NCI-H2196 (cell line): ENCODE results near the gene TUBE1.
A peak's percentile ranks its signal among the peaks of the same experiment; 100 is the strongest.

Source experiments
- DNase-seq: peaks from one replicate; lab custom pipeline; 2025; ENCODE audit not compliant: unreplicated experiment; lab: John Stamatoyannopoulos, UW

The TUBE1 gene

DNA sequence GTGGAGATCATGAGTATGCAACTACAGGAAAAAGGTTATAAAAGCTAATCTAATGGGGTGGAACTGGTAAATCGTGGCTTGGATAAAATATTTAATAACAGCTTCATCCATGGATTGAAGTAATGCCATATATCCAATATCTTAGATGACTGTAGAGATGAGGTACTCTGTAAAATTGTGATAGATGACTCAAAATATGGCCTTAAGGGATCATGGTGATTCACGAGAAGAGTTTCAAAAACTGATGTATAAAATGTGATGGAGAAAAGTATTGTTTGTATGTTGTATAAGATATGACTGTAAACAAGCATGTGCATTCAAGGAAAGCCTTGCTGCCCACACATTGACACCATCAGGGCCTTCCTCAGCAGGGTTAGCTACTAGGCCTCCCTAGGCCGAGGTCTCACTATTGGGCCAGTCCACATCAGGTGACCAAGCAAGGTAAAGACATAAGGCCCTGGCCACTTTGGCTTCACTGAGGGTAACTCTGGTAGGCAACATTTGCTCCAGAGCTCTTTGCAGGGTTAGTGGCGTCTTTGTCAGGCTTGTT, 51.1 kb downstream of the TUBE1 start:
- no peak for DNase-seq

DNA sequence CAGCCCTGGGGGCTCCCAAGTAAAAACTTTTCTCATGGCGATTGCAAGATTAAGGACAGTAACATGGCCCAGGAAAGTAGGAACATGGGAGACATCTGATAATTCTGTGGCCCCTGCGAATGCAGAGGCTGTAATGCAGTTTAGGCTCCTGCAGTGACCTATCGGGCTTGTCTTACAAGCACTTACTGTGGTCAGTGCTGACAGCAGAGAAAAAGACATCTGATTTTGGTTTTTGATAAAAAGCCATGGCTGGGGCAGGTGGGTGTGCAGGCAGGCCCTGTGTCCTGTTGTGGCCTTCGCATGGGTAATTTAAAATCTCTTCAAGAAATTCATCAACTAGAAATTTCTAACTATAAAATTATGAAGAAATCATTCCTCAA, 52.7 kb downstream of the TUBE1 start:
- DNase-seq, result no peak

DNA sequence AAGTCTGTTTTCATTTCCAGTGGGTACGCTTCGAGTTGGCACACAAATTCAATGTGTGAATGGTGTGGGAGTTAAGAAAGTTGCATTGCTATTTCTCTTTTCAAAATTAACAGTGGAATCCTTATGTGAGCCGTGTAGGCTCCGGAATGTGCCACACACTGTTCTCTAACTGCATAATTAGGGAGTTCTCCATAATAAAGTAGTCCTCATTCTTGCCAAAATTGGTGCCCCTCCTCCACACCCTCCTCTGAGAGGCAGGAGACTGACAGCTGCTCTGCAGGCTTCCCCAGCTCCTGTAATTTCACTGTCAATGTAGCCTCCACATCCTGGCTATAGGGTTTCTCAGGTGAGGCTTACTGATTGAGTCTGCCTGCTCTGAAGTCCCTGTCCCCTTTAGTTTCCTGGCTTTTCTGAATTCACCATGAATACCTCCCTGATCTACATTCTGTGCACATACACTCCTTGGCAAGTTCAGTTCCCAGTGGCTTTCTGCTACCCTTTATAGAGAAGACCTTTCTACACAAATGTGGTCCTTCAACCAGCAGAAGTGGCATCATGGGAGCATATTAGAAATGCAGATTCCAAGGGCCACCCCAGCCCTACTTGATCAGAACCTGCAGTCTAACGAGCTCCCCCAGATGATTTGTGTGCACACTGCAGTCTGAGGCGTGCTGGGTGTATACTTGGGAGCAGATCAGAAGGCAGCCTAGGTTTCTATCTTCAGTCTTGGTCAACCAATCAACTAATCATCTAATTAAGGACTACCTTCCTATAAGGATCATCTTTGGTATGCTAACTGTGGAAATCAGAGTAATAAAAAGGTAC, 53.3 kb downstream of the TUBE1 start:
- no peak for DNase-seq

DNA sequence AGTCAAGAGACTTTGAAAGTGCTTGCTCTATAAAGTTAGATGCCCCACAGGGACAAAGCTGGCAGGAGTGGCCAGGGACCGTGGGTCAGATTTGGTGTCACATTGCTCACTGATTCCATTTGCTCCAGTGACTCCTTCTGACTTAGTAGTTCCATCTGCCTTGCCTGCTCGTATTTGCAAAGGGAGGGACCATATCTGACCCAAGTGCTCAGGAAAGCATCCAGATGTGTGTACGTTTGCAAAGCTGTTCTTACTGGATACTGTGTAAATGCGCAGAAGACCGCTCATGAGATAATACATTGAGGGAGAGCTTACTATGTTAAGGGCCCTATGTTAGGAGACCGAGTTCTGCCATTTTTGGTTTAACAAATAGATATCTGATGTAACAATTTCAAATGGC, 54.6 kb downstream of the TUBE1 start:
- no peak for DNase-seq

DNA sequence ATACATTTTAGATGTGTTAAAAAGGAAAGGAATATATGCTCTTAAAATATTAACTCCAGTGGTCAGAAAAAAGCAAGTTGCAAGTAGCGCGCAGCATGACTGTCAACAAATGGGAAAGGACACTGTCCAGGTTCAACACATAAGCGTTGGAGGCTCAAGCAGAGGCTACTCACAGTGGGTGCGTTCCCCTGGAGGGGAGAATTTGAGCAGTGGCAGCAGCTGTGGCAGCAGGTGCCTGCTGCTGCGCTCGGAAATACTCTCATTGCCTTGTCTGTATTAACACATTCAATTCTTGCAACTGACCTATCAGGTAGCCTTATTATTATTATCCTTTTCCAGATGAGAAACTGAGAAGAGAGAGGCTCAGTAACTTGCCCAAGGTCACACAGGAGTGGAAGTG, 55.3 kb downstream of the TUBE1 start:
- no peak for DNase-seq

DNA sequence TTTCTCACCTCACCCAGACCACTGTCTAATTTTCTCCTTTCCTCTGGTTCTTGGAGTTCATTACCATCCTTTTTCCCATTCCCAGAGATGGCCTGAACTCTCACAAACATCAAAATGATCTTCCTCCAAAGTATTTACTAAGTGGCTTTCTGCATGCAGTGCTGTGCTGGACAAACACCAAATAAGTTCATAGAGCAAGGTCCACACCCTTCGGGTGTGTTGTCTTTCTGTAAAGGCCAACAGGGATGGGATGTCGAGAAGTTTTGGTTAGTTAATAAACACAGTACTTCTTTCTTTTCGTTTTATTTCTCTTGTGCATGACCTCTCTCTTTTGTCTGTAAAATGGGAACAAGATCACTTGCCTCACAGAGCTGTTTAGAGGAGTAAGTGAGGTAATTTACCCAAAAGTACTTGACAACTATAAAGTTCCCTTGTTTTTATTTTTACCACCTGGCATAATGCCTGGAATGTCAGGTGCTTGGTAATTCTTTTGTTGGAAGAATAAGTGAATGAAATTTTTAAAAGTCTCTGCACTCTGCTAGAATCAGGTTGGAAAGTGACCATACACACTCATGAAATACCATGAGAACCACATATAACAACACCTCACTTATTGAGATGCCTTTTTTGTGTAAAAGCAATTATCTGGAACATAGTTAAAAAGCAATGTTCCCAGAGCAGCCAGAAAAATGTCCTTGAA, 56.2 kb downstream of the TUBE1 start:
- DNase-seq, result peak; percentile 28

DNA sequence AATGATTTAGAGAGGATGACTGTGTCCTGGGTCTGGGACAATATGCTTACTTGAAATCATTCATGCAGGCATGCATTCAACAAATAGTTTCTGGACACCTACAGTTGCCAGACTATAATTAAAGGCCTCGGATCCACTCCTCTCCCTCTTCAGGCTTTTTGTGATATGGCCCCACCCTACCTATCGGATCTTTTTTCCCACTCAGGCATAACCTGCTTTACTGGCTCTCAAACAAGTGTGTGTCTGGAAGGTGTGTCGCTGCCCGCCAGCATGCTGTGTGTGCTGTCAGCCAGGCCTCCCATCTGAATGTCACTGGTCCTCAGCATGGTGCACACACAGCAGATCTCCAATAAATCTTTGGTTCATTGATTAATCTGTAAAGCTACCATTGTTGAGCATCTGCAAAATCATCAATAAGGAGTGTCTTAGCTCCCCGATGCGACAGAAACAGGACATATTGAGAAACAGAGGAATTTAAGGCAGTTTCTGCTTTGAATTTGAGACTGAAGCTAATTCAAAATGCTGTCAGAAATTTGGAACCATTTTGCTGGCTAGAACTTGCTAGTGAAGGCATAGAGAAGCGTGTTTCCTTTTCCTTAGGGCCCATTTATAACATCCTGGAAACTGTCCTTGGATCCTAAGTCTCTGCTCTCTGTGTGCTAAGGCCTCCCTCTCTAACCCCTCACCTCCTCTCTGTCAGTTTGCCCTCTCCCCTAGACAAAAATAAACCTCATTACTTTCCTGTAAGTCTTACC, 56.9 kb downstream of the TUBE1 start:
- DNase-seq, result no peak

DNA sequence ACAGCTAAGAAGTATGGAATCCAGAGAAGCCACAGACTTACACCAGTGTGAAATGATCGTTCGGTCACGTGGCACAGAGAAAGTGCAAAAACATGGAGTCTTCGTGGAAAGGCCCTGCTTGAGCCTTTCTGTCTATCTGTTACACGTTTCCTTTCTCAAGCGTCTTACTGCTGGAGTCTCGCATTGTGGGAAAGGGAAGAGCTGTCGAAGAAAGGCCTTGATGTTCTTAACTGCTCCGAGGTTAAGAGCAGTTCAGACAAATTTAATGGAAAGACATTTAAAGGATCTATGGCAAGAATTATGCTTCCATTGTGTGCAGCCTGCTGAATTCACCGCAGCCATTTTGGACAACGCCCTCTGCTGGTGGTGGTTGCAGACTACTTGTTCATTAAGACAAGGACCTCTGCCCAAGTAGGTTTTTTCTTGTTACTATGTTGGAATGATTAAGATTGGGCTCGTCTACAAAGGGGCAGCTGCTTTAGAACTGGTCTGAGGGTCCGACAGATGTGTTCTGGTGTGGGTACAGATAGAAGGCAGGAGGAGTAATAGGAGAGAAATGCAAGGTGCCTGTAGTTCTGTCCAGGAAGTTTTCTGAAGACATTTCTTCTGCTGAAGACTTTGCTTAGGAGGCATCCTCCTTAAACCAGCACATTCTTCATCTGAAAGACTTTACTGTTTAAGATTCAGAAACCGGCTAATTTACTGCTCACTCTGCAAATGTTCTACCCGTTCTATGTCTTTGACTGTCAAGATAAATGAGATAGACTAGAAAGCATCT, 58.0 kb downstream of the TUBE1 start:
- DNase-seq, result peak; percentile 61

DNA sequence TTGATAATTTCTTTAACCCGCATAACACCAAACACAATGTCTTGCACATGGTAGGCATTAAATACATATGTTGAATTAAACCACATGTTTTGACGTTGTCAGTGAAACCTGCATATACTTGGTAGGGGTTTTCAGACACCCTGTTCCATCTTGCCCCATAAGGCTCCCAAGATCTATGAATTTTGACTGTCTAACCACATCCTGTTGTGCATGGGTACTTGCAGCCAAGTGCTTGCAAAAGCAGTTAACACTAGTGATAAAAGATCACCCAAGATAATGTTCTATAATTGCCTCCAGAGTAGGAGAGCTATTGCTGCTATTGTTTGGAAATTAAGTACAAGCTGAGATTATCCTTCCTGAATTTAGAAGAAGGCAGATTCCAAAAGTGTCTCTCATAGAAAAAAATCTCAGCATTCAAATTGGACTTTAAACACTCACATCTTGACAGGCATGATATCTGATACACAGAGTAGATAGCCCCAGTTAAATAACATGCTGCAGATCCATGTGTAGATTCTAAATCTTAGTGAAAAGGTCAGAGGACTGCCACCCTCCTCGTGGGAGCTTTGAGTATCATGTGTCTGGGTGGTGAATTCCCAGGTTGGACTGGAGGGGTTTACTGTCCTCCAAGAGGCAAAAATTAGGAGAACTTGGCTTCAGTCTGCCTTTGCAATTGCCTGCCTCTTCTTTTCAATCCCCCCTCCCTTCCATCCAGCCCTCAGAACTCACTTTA, 59.2 kb downstream of the TUBE1 start:
- no peak for DNase-seq

DNA sequence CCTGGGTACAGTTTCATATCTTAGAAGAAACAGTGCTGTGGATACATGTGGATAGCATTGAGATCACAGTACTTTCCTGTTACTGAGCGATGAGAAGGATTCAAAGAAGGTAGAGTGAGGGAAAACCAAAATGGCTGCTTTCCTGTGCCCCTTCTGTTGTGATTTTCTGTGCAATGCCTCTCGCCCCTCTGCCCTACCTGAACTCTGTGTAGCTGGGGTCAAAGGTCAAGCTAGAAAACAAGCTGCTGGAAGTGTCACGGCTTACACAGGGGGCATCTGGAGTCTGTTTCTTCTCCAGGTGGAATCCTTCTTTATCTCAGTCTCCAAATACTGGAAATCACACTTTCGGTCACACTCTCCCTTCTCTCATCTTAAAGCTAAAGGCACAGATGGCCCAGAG, 60.3 kb downstream of the TUBE1 start:
- no peak for DNase-seq

DNA sequence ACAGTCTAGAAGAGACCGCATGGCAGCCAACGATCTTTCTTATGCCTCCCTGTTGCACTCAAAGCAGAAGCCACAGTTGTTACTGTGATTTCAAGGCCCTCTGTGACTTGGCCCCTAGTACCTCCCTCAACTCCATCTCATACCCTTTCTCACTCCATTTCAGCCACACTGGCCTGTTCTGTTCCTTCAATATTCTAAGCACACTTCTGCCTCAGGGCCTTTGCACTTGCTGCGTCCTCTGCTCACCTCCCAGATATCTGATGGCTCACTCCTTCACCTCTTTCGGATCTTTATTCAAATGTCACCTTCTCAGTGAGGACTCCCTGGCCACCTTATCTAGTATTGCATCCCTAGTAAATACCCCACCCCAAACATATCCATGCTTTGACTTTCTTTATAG, 62.8 kb downstream of the TUBE1 start:
- no peak for DNase-seq

DNA sequence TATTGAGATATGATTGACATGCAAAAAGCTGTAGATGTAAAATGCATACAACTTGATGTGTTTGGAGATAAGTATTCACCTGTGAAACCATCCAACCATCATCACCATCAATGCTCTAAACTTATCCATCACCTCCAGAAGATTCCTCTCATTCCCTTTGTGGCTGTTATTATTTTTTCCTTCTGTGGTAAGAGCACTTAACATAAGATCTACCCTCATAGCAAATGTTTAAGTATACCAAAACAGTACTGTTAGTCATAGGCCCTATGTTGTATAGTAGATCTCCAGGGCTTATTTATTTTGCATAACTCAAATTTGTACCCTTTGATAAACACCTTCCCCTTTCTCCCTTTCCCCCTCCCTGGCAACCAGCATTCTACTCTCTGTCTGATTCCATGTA, 64.5 kb downstream of the TUBE1 start:
- DNase-seq, result no peak

DNA sequence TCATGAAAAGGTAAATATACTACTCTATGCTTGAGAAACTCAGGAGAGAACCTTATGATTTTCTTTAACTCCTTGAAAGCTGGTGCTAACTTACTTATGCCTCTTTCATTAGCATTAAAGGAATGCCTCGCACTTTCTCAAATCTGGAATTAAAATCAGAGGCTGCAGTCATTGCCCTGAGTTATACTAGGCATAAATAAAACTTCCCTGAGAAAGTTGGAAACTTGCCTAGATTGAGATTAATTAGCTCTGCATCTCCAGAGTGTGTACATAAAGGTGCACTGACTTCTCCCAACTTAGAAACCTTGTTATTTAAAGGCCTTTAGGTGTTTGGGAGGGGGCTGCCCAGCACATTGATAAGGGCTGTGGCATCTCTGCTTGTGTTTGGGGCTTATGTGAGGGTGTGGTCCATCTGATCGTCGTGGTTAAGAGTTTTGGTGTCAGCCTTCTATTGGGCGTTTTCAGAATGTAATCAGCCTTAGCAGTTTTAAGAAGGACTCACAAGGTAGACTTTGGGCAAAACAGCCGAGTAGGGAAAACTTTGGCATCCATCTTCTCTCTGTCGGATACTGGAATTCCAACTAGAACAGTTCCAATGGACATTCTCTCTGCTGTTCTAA, 65.5 kb downstream of the TUBE1 start:
- no peak for DNase-seq
